Vagina (tissue), 2 donors: ENCODE measurements around the gene GPR176.

Source experiments
- CTCF ChIP-seq, 3 experiments: fragments of 450-650 bp in 2 of 3; fragments of 200-600 bp in 1 of 3; sonication (generic) in 1 of 3; IDR thresholded peaks; one replicate each; pipeline ENCODE4 v1.5.1; 2017 to 2019; ENCODE audit warnings: antibody characterized with exemption in 3 of 3, mild to moderate bottlenecking in 2 of 3, moderate library complexity in 2 of 3
- POLR2A ChIP-seq, 2 donors: fragments of 450-650 bp; IDR thresholded peaks; one replicate each; pipeline ENCODE4 v1.6.1; 2017; ENCODE audit warnings: antibody characterized with exemption in 2 of 2, mild to moderate bottlenecking in 2 of 2, moderate library complexity in 2 of 2

GRCh38 chr15:39921274-39921638 is 1.2 kb upstream of the GPR176 start:
- TF ChIP-seq CTCF (IDR thresholded peaks at IDR 0.05) (no peak), POLR2A (IDR thresholded peaks at IDR 0.05) (no peak)
